ENCODE measurements around the gene HOXA13. TPM values are rescaled to one million over a fixed set of nuclear protein-coding genes. Genes with fewer than 3 reads are reported as not detected.

The HOXA13 gene
- total RNA-seq, 1 donor from 2014 or later: not detected

DNA sequence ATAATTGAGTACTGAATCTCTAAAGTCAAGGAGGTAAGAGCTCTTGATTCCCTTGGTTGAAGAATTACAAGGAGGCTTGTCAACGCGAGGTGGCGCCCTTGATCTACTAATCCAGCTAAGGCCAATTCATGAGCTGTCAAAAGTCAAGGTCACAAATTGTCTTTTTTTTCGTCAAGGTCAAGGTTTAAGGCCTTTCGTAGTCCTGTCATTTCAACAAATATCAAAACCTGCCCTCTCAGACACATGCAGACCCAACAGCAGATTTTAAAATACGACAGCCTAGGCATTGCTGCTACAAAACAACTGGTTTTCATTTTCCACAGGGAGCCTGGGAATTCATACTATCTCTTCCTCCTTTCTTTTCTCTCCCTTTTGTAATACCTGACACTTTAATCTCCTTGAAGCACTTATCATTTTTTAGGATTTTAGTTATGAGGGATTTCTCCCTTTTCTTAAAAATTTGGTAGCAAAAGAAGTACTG is 3.6 kb downstream of the HOXA13 start:
- intact Hi-C loops (cut with micrococcal nuclease): loop anchor here (1.0 to 5.0 kb wide), 8 partner anchors 32 to 901 kb away; partner anchors contain the start of genes EVX1 and HOXA9

DNA sequence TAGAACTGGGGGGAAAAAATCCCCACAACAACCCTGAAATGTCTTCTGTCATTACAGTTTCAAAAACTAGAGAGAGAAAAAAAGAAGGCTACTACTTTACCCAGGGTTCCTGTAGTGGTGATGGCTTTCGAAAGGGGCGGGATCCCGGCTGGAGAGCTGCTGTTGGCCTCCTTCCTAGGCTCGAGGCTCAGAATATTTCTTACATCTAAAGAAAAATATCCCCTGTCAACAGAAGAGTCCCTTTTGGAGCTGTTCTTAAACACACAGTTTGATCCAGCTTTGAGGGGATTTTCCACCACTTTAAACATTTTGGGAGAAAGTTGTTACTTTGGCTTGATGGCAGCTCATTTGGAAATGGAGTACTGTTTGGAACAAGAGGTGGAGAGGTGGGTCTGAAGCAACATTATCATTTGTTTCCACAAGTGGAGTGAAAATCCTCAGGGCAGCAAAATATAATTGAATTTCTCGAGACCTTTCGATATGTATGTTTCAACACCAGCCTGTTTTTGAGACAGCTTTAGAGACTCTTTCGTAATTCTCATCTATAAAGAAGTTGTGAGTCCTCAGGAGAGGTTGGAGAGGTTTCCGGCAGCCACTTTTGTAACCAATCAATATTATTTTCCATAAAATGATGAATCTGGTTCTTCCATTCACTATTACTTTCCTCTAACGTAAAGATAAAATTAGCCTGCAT is 5.1 kb downstream of the HOXA13 start:
- intact Hi-C loops (cut with micrococcal nuclease): loop anchor here (1.0 to 5.0 kb wide), 5 partner anchors 9 to 902 kb away; partner anchors contain the start of gene EVX1

DNA sequence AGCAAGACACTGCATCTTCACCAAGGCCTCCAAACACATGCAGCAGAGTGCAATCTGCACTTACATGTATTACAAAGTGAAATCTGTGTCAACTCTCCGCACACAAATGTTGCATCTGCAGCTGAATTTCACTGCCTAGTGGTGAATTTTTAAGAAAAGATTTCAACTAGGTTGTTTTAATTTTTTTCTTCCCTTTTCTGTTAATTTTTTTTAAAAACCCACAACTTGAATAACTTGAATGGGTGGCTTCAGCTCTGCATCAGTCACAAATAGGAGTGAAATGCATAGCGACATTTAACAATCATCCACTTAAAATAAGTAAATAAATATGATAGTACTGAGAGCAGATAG is 5.9 kb downstream of the HOXA13 start:
- intact Hi-C loops (cut with micrococcal nuclease): loop anchor here (1.0 kb wide), 1 partner anchor 8 kb away; no protein-coding TSS in a partner anchor

DNA sequence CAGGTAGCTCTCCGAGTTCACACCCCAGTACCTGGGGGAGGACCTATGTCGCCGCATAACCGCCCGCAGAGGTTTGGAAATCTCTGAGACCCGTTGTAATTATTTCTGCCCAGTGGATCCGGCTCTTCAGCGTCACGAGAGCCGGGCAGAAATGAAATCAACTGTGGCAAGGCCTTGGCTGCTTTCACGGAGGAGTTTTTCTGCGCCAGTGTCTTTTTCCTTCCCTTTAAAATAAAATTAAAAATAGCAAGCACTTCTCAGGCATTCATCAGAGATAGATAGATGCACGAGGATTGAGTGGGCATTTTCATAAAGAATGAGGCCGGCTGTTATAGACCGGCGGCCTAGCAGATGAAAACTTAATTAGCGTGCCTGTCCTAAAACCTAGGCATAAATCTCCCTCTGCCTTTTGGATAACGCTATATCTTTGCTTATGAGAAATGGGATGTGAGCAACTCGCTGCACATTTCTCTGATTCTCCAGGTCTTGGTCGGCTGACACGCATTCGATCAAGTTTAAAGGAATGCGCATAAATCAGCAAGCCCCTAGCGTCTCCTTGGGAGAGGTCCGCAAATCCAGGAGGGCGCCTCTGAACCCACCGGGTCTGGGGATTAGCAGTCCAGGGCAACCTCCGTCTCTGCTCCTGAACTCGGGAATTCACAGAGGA is 6.4 kb downstream of the HOXA13 start:
- intact Hi-C loops (cut with micrococcal nuclease): loop anchor here (1.0 kb wide), 1 partner anchor 7 kb away; no protein-coding TSS in a partner anchor

DNA sequence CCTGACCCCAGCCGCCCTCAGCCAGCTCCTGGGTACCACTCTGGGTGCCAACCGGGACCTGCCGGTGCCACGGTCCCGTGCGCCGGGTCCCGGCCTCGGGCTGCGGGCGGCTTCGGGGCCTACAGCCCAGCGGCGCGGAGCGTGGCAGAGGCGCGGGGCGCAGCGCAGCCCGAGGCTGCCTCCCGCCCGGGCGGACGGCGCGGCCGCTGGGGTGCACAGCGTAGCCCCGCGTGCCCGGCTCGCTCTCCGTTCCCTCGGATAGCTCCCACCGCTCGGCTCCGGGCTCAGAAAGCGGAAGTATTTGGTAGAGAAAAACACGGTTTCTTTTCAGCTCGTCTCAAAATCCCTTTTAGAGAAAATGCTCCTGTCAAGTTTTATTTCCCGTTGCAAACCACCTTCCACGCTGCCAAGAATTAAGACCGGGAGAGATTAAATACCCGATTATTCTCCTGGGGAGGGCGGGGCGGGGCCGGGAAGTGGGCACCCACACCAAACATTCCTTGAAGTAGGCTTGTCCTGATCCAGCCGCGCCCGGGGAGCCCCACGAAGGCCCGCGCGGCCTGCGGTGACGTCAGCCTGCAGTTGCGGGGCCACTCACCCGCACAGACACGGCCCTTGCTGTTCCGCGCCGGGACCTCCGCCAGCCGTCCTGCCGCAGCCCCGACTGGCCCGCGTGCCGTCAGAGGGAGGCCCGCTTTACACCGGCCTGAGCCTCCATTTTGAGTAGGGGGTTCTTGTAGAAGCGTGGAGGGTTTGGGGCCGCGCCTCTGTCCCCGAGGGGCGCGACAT is 7.2 kb downstream of the HOXA13 start:
- intact Hi-C loops (cut with micrococcal nuclease): no loop called here

DNA sequence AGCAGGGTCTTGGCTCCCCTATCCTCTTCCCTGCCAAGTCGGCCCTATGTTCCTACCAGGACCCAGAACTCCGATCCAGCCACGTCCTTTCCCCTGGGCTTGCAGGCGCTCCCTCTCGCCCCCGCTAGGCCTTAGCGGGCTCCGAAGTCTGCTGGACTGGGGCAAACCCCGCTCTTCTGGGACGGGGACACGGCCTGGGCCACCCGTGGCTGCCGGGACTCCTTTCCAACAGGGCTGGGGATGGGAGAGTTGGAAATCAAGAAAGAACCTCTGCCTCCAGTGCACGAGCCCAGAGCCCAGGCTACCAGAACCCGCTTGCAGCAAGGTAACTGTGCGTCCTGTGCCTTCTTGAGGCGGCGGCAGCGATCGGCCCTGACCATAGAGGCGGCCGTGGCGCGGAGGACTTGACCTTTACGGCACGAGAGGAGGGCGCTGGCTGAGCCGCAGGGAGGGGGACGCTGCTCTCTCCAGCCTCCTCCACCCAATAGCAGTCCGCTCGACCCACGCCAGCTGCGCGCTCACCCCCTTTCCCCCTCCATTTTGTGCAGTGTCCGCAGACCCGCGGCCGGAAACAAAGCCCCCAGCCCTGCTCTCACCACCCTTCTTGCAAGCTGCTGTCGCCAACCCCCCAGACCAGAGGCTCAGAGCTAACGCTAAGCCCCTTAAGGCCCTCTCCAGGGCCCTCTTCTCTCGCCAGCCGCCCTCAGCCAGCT is 7.9 kb downstream of the HOXA13 start:
- intact Hi-C loops (cut with micrococcal nuclease): no loop called here

DNA sequence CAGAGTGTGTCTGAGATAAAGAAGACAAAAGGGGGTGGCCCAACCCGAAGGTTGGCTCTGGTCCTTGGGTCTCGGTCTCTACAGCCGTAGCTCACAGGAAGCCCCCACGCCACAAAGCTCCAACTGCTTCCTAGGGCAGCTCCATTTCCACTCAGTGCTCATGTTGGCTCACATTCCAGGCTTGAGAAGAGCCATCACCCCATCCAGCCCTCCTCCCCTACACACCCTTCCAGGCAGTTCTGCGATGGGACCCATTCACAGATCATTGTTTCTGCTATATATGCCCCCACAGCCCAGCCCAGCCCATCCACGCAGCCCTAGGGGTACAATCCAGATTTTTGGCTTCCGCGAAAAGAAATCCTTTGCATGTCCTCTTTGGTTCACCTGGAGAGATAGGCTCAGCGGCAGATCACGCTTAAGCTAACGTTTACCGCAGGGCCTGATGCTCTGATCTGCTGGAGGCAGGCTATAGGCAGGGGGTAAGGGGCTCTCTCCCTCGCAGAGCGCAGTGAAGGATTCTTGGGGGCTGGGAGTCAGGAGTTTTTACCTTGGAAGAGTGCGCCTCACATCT is 8.6 kb downstream of the HOXA13 start:
- intact Hi-C loops (cut with micrococcal nuclease): no loop called here

DNA sequence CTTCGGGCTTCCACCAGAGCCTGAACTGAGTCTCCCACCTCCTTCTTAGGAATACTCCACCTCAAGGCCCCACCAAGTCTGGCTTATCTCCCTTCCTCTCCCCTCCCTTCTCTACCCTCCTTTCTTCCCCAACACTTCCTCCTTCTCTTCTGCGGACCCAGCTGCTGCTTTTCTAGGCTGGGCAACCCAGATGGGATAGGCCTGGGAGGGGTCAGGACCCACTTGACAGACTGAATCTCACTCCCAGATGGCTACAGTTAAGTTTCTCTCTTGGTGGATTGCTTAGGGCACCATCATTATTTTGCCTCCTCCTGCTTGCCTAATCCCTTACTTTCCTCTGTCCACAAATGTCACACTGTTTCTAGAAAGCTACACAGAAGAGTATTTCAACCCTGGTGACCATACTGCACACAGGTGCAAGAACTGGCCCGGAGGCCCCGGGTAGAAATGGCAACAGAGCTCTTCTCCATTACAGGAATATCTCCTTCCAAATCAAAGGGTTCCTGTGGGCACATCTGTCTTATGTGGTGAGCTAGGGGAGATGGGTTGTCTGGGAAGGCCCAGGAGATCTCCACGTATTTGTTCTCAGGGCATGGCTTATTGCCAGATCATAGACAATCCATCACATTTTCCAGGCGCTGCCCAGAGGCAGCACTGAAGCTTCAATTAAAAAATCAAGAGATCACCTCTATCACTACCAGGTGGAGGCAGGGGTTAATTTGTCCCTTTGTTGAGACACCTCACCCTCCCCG is 9.7 kb downstream of the HOXA13 start:
- intact Hi-C loops (cut with micrococcal nuclease): no loop called here

DNA sequence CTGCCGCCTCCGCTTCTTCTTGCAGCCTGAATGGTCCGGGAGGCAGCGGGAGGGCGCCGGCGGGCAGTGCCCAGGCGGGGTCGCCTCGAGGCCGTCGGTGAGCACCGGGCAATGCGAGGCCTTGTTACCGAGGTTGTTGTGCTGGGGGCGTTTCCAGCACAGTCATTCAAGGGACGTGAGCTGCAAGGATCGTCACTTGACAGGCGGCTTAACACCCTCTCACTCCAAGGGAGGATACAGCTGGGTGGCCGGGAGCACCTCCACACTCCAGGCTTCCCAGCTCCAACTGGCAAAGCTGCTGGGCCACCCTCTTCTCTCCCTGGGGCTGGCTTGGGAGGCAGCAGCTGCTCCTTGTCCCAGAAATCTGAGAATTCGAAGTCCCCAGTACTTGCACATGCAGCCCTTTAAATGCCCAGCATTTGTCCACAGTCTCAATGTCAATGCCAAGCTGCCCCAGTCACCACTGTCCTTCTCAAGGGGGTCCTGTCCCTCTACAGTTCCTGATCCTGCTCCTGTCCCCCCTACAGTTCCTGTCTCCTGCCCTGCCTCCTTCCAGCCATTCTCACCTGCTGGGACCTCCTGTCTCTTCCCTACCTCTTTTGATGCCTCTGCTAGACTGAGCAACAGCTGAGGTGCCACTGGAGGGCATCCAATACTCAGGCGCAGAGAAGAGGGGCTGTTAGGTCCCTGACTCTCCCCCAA is 10.4 kb downstream of the HOXA13 start:
- intact Hi-C loops (cut with micrococcal nuclease): no loop called here

DNA sequence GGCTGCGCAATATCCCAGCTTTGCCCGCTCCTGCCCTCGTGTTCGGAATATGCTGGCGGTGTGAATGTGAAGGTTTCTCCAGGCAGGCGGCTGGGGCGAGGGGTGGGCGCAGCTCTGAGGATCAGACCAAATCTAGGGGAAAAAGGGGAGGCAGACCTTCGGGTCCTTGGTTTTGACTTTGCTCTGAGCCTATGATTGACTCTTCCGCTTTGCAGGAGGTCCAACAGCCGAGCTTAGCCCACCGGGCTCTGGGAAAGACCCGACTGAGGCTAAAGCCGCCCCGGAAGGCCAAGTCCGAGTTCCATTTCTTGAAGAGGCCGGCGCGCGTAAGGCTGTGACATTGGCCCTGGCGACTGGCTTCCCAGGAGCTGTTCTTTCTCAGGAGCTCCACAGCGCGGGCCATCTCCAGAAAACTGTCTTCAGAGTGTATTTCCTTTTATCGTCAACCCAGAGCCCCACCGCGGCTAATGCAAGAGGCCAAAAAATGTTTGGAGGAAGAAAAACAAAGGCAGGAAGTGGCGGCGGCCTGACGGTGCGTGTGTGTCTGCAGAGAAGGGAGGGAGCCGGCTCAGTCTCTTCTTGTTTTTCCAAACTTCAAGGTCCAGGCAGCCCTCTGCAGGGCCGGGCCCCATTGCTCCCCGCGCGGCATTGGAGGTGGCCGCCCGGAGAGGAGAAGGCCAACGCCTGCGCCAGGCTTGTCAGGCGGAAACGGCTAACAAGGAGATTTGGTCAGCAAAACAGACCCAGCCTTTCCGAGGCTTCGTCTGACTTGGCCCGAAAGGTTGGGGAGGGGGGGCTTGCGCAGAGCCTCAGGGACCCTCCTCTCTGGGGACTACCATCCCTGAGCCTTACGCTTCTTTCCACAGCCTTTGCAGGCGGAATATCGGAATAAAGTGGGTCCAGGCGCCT is 11.3 kb downstream of the HOXA13 start:
- intact Hi-C loops (cut with micrococcal nuclease): no loop called here

DNA sequence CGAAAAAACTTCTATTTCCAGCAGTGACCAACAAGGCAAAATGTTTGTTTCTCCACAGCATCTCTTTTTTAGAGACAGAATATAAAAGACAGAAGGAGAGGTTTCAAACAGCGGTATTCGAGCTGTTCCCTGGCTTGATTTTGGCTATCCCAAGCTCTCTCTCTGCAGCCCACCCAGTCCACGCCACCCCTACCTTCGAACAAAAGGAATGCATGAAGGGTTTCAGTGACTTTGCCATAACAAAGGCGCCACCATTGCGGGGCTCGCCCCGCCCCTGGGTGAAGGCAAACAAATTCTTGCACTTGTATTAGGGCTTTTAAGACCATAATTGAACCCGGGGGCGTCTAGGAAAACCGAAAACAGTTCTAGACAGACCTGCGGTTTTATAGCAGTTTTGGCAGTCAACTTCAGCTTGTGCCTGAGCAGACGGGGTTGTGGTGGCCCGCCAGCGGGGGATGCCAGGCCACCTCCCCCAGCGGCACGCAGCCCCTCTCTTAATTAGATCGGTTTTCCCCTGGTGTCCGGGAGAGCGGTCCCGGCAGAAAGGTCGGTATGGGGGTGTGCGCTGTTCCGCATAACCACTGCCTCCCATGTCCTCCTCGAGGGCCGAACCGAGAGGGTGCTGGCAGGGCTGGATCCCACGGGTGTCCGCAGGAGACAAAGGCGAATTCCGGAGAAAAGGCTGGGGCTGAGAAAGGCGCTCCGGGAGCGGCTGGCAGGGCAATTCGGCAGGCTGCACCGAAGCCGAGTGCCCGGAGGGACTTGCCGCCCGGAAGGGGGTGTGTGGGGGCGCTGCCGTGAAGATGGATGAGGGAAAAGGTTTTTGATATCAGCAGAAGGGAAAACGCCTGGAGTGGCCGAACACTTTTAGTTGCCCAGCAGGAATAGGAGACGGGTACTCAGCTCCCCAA is 12.2 kb downstream of the HOXA13 start:
- intact Hi-C loops (cut with micrococcal nuclease): no loop called here

DNA sequence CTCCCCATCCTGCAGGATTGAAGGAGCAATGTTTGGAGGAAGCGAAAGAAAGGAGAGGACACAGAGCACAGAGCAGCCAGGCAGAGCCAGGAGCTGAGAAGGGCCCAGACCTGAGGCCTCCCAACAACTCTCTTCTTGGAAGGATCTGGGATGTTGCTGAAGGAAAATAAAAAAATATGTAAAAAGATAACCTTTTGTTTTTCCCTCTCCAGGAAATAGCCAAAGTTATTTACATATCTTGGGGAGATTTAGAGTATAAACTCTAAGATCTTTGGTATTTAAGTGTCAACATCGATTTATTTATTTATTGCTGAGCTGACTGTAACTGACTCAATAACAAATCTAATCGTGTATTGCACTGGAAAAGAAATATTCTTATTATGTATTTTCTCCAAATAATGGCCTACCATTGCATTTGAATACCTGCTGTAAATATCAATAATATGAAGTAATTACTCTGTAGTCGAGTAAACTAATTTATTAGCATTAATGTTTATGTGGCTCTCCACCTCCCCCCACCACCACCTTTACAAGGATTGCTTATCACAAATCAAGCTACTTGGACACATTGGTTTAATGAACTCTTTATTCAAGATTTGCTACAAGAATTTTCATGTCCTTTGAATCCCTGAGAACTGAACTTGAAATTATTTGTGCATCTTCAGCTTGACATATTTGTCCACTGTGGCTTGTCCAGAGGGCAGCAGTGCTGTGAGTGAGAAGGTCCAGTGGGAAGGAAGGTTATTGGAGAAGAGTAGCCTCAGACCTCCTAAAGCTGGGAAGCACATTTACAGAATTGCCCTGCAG is 13.0 kb downstream of the HOXA13 start:
- intact Hi-C loops (cut with micrococcal nuclease): loop anchor here (1.0 kb wide), 1 partner anchor 7 kb away; no protein-coding TSS in a partner anchor

DNA sequence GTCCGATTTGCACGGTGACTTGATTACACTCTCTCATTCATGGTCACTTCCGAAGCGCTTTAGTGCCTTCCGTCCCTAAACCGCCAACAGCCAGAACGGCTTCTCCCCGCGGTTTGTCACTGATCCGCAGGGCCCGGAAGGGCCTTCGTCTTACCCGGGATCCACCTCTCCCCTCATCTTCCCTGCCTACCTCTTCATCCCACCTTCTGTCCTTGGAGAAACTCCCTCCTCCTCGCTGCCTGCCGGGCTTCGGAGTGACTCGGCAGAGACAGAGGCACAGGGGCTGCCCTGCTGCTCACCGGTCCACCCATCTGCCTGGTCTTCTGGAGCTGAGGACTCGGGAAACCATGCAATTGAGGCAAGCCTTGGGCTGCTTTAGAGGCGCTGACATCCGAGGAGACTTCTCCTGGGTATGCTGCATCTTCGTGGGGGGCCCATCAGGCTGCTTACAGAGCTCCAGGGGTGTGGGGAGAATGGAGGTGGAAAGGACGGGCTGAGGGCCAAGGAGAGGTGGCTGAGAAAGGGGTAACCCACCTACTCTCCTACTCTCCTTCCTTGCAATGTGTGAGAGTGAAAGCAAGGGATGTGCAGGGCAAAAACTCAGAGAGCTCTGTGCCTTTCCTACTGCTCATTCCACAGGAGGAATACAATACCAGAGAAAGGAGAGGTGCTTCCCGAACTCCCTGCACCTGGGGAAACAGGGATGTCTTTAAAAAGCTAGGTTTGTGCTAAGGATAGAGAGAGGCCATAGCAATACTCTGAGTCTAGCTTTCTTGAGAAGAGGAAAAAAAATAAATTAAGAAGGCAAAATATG is 13.8 kb downstream of the HOXA13 start:
- intact Hi-C loops (cut with micrococcal nuclease): loop anchor here (1.0 to 2.0 kb wide), 4 partner anchors 8 to 29 kb away; partner anchors contain the start of gene HOXA7

DNA sequence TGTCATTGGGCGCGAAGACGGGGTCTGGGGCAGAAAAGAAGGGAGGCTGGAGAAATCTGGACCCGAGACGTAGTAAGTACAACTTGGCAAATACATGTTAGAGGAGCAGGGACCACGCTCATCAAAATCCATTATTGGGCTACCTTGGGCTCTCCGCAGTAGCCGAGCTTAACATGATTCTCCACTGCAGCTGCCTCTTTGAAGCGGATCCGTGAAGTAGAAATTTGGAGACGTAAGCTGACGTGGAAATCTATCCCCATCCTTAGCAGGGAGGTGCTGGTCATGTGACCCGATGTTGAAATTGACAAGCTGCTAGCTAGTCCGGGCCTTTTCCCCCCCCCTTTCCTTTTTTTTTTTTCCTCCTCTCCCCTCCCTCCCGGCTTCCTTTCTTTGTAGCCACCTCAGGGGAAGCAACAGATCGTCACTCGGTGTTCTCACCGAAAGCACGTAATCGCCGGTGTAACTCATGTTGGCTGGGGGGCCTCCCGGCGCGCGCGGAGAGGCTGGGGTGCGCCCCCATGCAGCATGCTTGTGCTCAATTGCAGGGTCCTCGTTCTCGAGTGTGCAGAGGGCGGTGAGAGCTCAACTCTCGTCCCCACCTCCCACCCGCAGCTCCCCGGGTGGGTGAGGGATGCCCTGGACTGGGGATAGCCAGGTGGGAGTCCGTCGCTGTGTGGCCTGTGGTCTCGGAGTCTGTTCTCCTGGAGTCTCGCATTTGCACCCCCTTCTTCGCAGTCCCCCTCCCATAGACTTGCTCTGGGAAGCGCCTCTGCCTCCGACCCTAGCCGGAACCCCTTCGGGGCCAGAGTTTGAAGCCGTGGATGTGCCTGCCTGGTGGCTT is 14.7 kb downstream of the HOXA13 start, which contains the start of gene HOXA11:
Gene HOXA11, minus strand, starts transcription at position 220 of the 841 bp plus-strand sequence. Its CDS starts 88 bp downstream, at position 132.
- intact Hi-C loops (cut with micrococcal nuclease): loop anchor here (2.0 kb wide), 3 partner anchors 16 to 28 kb away; partner anchors contain the start of gene HOXA7

All from T-helper 2 cell treated with Interferon-gamma antibody and Interleukin-4, amounts not matched to agents 100 ng/mL and 5 ng/mL, for 36 hours (primary cell).